Neural cell (in vitro differentiated cells): Measurements from ENCODE around the gene SORD. TPM values are rescaled to one million over a fixed set of nuclear protein-coding genes. Genes with fewer than 3 reads are reported as not detected.

ENCODE experiments used
- H2AFZ ChIP-seq: fragments of 200-600, 300-800 bp; sonication (generic), shearing (Covaris generic); 2 replicates; pipeline ENCODE4 v1.6.0; 2014; ENCODE audit warnings: low read depth, mild to moderate bottlenecking, antibody characterized with exemption, low read length, moderate library complexity
- H3F3A ChIP-seq: fragments of 200-600 bp; shearing (Covaris generic); 2 replicates; pipeline ENCODE4 v1.6.1; 2016; ENCODE audit warnings: mild to moderate bottlenecking, moderate library complexity, mixed read lengths, antibody characterized with exemption, low read length; ENCODE audit not compliant: insufficient read depth, poor library complexity, severe bottlenecking
- H3K27ac ChIP-seq: fragments of 200-600, 300-800 bp; sonication (generic), shearing (Covaris generic); 2 replicates; pipeline ENCODE4 v1.5.1; 2014; ENCODE audit warnings: mild to moderate bottlenecking, low read length, moderate library complexity
- H3K27me3 ChIP-seq: fragments of 300-800, 200-600 bp; sonication (generic), shearing (Covaris generic); 2 replicates; pipeline ENCODE4 v1.6.0; 2014; ENCODE audit warnings: mild to moderate bottlenecking, low read depth, low read length, moderate library complexity; ENCODE audit not compliant: insufficient read depth
- H3K36me3 ChIP-seq: fragments of 300-800, 200-600 bp; sonication (generic), shearing (Covaris generic); 2 replicates; pipeline ENCODE4 v1.5.1; 2014; ENCODE audit warnings: mild to moderate bottlenecking, antibody characterized with exemption, low read length, moderate library complexity; ENCODE audit not compliant: insufficient read depth
- H3K4me2 ChIP-seq: fragments of 300-800, 200-600 bp; sonication (generic), shearing (Covaris generic); 2 replicates; pipeline ENCODE4 v1.6.0; 2014; ENCODE audit warnings: mild to moderate bottlenecking, low read length
- H3K4me3 ChIP-seq: fragments of 300-800, 200-600 bp; sonication (generic), shearing (Covaris generic); 2 replicates; pipeline ENCODE4 v1.5.1; 2014; ENCODE audit warnings: mild to moderate bottlenecking, low read length, moderate library complexity
- H3K79me2 ChIP-seq: fragments of 200-600 bp; shearing (Covaris generic); replicated peaks from 2 replicates; pipeline ENCODE4 v1.6.0; 2014; ENCODE audit warnings: mild to moderate bottlenecking, low read length, moderate library complexity; ENCODE audit not compliant: insufficient read depth
- H3K9ac ChIP-seq: fragments of 300-800, 200-600 bp; sonication (generic), shearing (Covaris generic); 2 replicates; pipeline ENCODE4 v1.6.1; 2016; ENCODE audit warnings: mild to moderate bottlenecking, low read length, mixed read lengths
- H3K9me2 ChIP-seq: fragments of 200-600 bp; shearing (Covaris generic); 2 replicates; pipeline ENCODE4 v1.6.1; 2016; ENCODE audit warnings: mild to moderate bottlenecking, low read length, mixed read lengths; ENCODE audit not compliant: insufficient read depth
- H3K9me3 ChIP-seq: fragments of 200-600, 300-800 bp; sonication (generic), shearing (Covaris generic); 2 replicates; pipeline ENCODE4 v1.6.1; 2016; ENCODE audit warnings: mild to moderate bottlenecking, mixed run types, low read length, moderate library complexity, mixed read lengths
- H4K20me1 ChIP-seq: fragments of 200-600 bp; shearing (Covaris generic); 2 replicates; pipeline ENCODE4 v1.6.1; 2016; ENCODE audit warnings: mild to moderate bottlenecking, mixed run types; ENCODE audit not compliant: insufficient read depth
- CTCF ChIP-seq: fragments of 450-650 bp; IDR thresholded peaks from 2 replicates; pipeline ENCODE4 v1.5.1; 2014; ENCODE audit warnings: antibody characterized with exemption, mild to moderate bottlenecking, moderate library complexity; ENCODE audit not compliant: poor library complexity, severe bottlenecking
- EP300 ChIP-seq: fragments of 450-650 bp; conservative IDR thresholded peaks from 2 replicates; pipeline ENCODE4 v1.6.1; 2014; ENCODE audit warnings: antibody characterized with exemption, mild to moderate bottlenecking, moderate library complexity; ENCODE audit not compliant: poor library complexity, severe bottlenecking
- EZH2 ChIP-seq: fragments of 200-600, 300-800 bp; shearing (Covaris generic), sonication (generic); IDR thresholded peaks from 2 replicates; pipeline ENCODE4 v1.6.1; 2014; ENCODE audit warnings: antibody characterized with exemption, low read length, borderline replicate concordance, mild to moderate bottlenecking; ENCODE audit not compliant: insufficient read depth, poor library complexity, severe bottlenecking
- MXI1 ChIP-seq: fragments of 450-650 bp; conservative IDR thresholded peaks from 2 replicates; pipeline ENCODE4 v1.6.1; 2014; ENCODE audit warnings: antibody characterized with exemption, mild to moderate bottlenecking; ENCODE audit not compliant: poor library complexity, severe bottlenecking
- POLR2AphosphoS5 ChIP-seq: IDR thresholded peaks from 2 replicates; pipeline ENCODE4 v1.6.1; 2012
- RAD21 ChIP-seq: fragments of 450-650 bp; conservative IDR thresholded peaks from 2 replicates; pipeline ENCODE4 v1.6.1; 2014; ENCODE audit warnings: antibody characterized with exemption, mild to moderate bottlenecking, moderate library complexity
- REST ChIP-seq: IDR thresholded peaks from 2 replicates; pipeline ENCODE4 v1.6.1; 2012; ENCODE audit warnings: borderline replicate concordance
- SMC3 ChIP-seq: fragments of 450-650 bp; conservative IDR thresholded peaks from 2 replicates; pipeline ENCODE4 v1.6.1; 2014; ENCODE audit warnings: antibody characterized with exemption, mild to moderate bottlenecking, moderate library complexity; ENCODE audit not compliant: poor library complexity
- TAF1 ChIP-seq: IDR thresholded peaks from 2 replicates; pipeline ENCODE4 v1.6.1; 2012; ENCODE audit warnings: low read depth
- polyA plus RNA-seq: library from polyadenylated mRNA; depleted of rRNA; stranded (reverse); fragments of >200 nt; gene quantifications from 2 replicates; pipeline ENCODE4 v1.2.3, GENCODE V29; 2014

SORD gene
- polyA plus RNA-seq, 1 donor from 2014 or later, result 17.7 TPM

GRCh38 chr15:45088801-45089711 is 66.1 kb downstream of the SORD start:
- no peak overlapping the region for H2AFZ ChIP-seq
- H3K4me2 ChIP-seq, result no peak overlapping the region
- no peak overlapping the region for H3K9ac ChIP-seq

More at GRCh38 chr15:45088801-45089711, 66.1 kb downstream of the SORD start:
- no peaks in the 10 kb centered on the region for H3F3A ChIP-seq
- no peak for TF ChIP-seq RAD21
- TF ChIP-seq EZH2, result no peak
- no peak for TF ChIP-seq EP300
- TF ChIP-seq CTCF, result no peak
- TF ChIP-seq REST, result no peak
- TF ChIP-seq POLR2AphosphoS5, result no peak
- no peak for TF ChIP-seq MXI1
- TF ChIP-seq TAF1, result no peak
- TF ChIP-seq SMC3, result no peak
- no peaks in the 10 kb centered on the region for H3K36me3 ChIP-seq
- no peaks in the 10 kb centered on the region for H4K20me1 ChIP-seq
- H3K4me3 ChIP-seq, result no peak overlapping the region
- H3K27me3 ChIP-seq, result no peaks in the 10 kb centered on the region
- H3K9me3 ChIP-seq, result no peaks in the 10 kb centered on the region
- no peaks in the 10 kb centered on the region for H3K9me2 ChIP-seq
- no peak overlapping the region for H3K27ac ChIP-seq
- no peaks in the 10 kb centered on the region for H3K79me2 ChIP-seq
